ENCODE results near the gene RAB35.
A peak's percentile ranks its signal among the peaks of the same experiment; 100 is the strongest.

RAB35 gene

GRCh38 chr12:120103371-120103770 is 13.2 kb downstream of the RAB35 start:
- H2AFZ ChIP-seq (ENCODE audit: low read length): no peak overlapping the region
- TF ChIP-seq EZH2 (IDR thresholded peaks at IDR 0.05; ENCODE audit: borderline replicate concordance, low read length): no peak
- no peak for TF ChIP-seq CTCF (IDR thresholded peaks at IDR 0.05; ENCODE audit: low read length)
- no peaks in the 10 kb centered on the region for H4K20me1 ChIP-seq (ENCODE audit: insufficient read depth, low read length)
- H3K4me1 ChIP-seq (ENCODE audit: insufficient read depth, low read length, severe bottlenecking): peaks cover 22% of the 10 kb centered on the region
- H3K27me3 ChIP-seq (ENCODE audit: insufficient read depth, low read length): no peaks in the 10 kb centered on the region
- peaks cover 36% of the 10 kb centered on the region for H3K79me2 ChIP-seq (ENCODE audit: insufficient read depth, low read length)
- H3K4me3 ChIP-seq (ENCODE audit: low read depth, low read length, poor library complexity, severe bottlenecking): no peak overlapping the region
- peaks cover 89% of the 10 kb centered on the region for H3K36me3 ChIP-seq (ENCODE audit: insufficient read depth, low read length)
- H3K4me2 ChIP-seq (ENCODE audit: low read length): no peak overlapping the region
- no peak overlapping the region for H3K9ac ChIP-seq (ENCODE audit: low read length)
- H3K9me2 ChIP-seq (ENCODE audit: low read depth, low read length): no peaks in the 10 kb centered on the region
- H3K9me3 ChIP-seq (ENCODE audit: low read length): no peaks in the 10 kb centered on the region
- no peaks in the 10 kb centered on the region for H3F3A ChIP-seq (ENCODE audit: insufficient read depth, low read length)
- H3K27ac ChIP-seq (ENCODE audit: low read depth, low read length, poor library complexity, severe bottlenecking): no peak overlapping the region

- Histone ChIP-seq H3F3A (ENCODE audit: insufficient read depth, low read length) (no peaks in the 10 kb centered on the region), H3K4me2 (ENCODE audit: low read length) (no peak overlapping the region), H3K9ac (ENCODE audit: low read length) (no peak overlapping the region), H3K36me3 (ENCODE audit: insufficient read depth, low read length) (peaks cover 89% of the 10 kb centered on the region), H2AFZ (ENCODE audit: low read length) (no peak overlapping the region), H3K79me2 (ENCODE audit: insufficient read depth, low read length) (peaks cover 33% of the 10 kb centered on the region), H3K4me3 (ENCODE audit: low read depth, low read length, poor library complexity, severe bottlenecking) (no peak overlapping the region), H3K9me2 (ENCODE audit: low read depth, low read length) (no peaks in the 10 kb centered on the region), H3K27me3 (ENCODE audit: insufficient read depth, low read length) (no peaks in the 10 kb centered on the region), H3K9me3 (ENCODE audit: low read length) (no peaks in the 10 kb centered on the region), H3K4me1 (ENCODE audit: insufficient read depth, low read length, severe bottlenecking) (peaks cover 22% of the 10 kb centered on the region), H3K27ac (ENCODE audit: low read depth, low read length, poor library complexity, severe bottlenecking) (no peak overlapping the region), H4K20me1 (ENCODE audit: insufficient read depth, low read length) (no peaks in the 10 kb centered on the region)
- TF ChIP-seq EZH2 (IDR thresholded peaks at IDR 0.05; ENCODE audit: borderline replicate concordance, low read length): no peak
- no peak for TF ChIP-seq CTCF (IDR thresholded peaks at IDR 0.05; ENCODE audit: low read length)
These were observed 13.6 kb downstream of the RAB35 start for GRCh38 chr12:120103044-120103338.

- Histone ChIP-seq H3K4me1 (ENCODE audit: insufficient read depth, low read length, severe bottlenecking) (peaks cover 22% of the 10 kb centered on the region), H3K4me2 (ENCODE audit: low read length) (peak overlapping the region; percentile 42; the same call in 1 of the 2 replicates), H3K9me3 (ENCODE audit: low read length) (no peaks in the 10 kb centered on the region), H3F3A (ENCODE audit: insufficient read depth, low read length) (no peaks in the 10 kb centered on the region), H3K27me3 (ENCODE audit: insufficient read depth, low read length) (no peaks in the 10 kb centered on the region), H3K4me3 (ENCODE audit: low read depth, low read length, poor library complexity, severe bottlenecking) (no peak overlapping the region), H3K36me3 (ENCODE audit: insufficient read depth, low read length) (peaks cover 89% of the 10 kb centered on the region), H3K9ac (ENCODE audit: low read length) (peak overlapping the region; percentile 33; the same call in 1 of the 2 replicates), H2AFZ (ENCODE audit: low read length) (no peak overlapping the region), H3K79me2 (ENCODE audit: insufficient read depth, low read length) (peaks cover 32% of the 10 kb centered on the region), H3K9me2 (ENCODE audit: low read depth, low read length) (no peaks in the 10 kb centered on the region), H3K27ac (ENCODE audit: low read depth, low read length, poor library complexity, severe bottlenecking) (no peak overlapping the region), H4K20me1 (ENCODE audit: insufficient read depth, low read length) (no peaks in the 10 kb centered on the region)
- TF ChIP-seq CTCF (IDR thresholded peaks at IDR 0.05; ENCODE audit: low read length) (no peak), EZH2 (IDR thresholded peaks at IDR 0.05; ENCODE audit: borderline replicate concordance, low read length) (no peak)
These were observed 14.1 kb downstream of the RAB35 start for GRCh38 chr12:120102189-120103043.

All from OCI-LY1 (cell line).